Measurements from ENCODE around the gene USP12.

Gene USP12

GRCh38 chr13:27188239-27188638 lies 16.6 kb upstream of the USP12 start:
- Histone ChIP-seq H3K4me3 (ENCODE audit: low read depth, low read length) (no peak overlapping the region), H3K14ac (ENCODE audit: low read length) (no peak overlapping the region), H3K9ac (ENCODE audit: low read length) (no peak overlapping the region), H3K9me3 (ENCODE audit: insufficient read depth, low read depth, low read length) (no peaks in the 10 kb centered on the region), H4K12ac (ENCODE audit: low read depth, low read length) (no peak overlapping the region), H3K18ac (ENCODE audit: low read length) (no peak overlapping the region), H3K4me1 (ENCODE audit: control insufficient read depth in 1 of 2, insufficient read depth in 2 of 2, low read length in 2 of 2) (peaks cover 9 to 12% of the 10 kb centered on the region in 2 experiments), H3K79me1 (ENCODE audit: low read length) (peaks cover 8% of the 10 kb centered on the region), H2BK5ac (ENCODE audit: low read depth, low read length, poor library complexity) (no peak overlapping the region), H2AFZ (ENCODE audit: insufficient read depth, low read length, poor library complexity) (no peak overlapping the region), H2AK5ac (ENCODE audit: low read length) (no peak overlapping the region), H3K79me2 (ENCODE audit: control insufficient read depth, insufficient read depth, low read length, poor library complexity) (peaks cover 2% of the 10 kb centered on the region), H3K36me3 (ENCODE audit: control insufficient read depth in 1 of 2, insufficient read depth in 2 of 2, low read length in 2 of 2) (no peaks in the 10 kb centered on the region), H2BK120ac (ENCODE audit: insufficient read depth, low read length, poor library complexity) (peak overlapping the region; percentile 62), H3K27ac (ENCODE audit: low read depth, low read length) (no peak overlapping the region), H3K4me2 (ENCODE audit: low read length) (no peak overlapping the region), H4K91ac (ENCODE audit: low read depth, low read length) (no peak overlapping the region), H4K8ac (ENCODE audit: low read depth, low read length) (no peak overlapping the region), H3K4ac (ENCODE audit: low read depth, low read length) (no peak overlapping the region), H2BK12ac (ENCODE audit: low read length) (no peak overlapping the region), H3K23ac (ENCODE audit: low read length) (no peak overlapping the region), H3K27me3 (ENCODE audit: insufficient read depth, low read length) (no peaks in the 10 kb centered on the region)
- no CpG with 5 or more reads among the region's 4 CpGs for WGBS (ENCODE audit: extremely low coverage, insufficient coverage, insufficient read length)
- DNase-seq: no peak

GRCh38 chr13:27186295-27186694 lies 14.7 kb upstream of the USP12 start:
- Histone ChIP-seq H3K23ac (ENCODE audit: low read length) (no peak overlapping the region), H3K4ac (ENCODE audit: low read depth, low read length) (no peak overlapping the region), H2AFZ (ENCODE audit: insufficient read depth, low read length, poor library complexity) (no peak overlapping the region), H4K91ac (ENCODE audit: low read depth, low read length) (no peak overlapping the region), H3K27ac (ENCODE audit: low read depth, low read length) (no peak overlapping the region), H2BK120ac (ENCODE audit: insufficient read depth, low read length, poor library complexity) (no peak overlapping the region), H4K12ac (ENCODE audit: low read depth, low read length) (no peak overlapping the region), H3K18ac (ENCODE audit: low read length) (no peak overlapping the region), H4K8ac (ENCODE audit: low read depth, low read length) (no peak overlapping the region), H2BK12ac (ENCODE audit: low read length) (no peak overlapping the region), H3K14ac (ENCODE audit: low read length) (no peak overlapping the region), H3K4me2 (ENCODE audit: low read length) (no peak overlapping the region), H3K4me1 (ENCODE audit: control insufficient read depth in 1 of 2, insufficient read depth in 2 of 2, low read length in 2 of 2) (peaks cover 12 to 16% of the 10 kb centered on the region in 2 experiments), H3K36me3 (ENCODE audit: control insufficient read depth in 1 of 2, insufficient read depth in 2 of 2, low read length in 2 of 2) (no peaks in the 10 kb centered on the region), H3K79me2 (ENCODE audit: control insufficient read depth, insufficient read depth, low read length, poor library complexity) (peaks cover 2% of the 10 kb centered on the region), H2AK5ac (ENCODE audit: low read length) (no peak overlapping the region), H3K9ac (ENCODE audit: low read length) (no peak overlapping the region), H2BK5ac (ENCODE audit: low read depth, low read length, poor library complexity) (no peak overlapping the region), H3K27me3 (ENCODE audit: insufficient read depth, low read length) (no peaks in the 10 kb centered on the region), H3K4me3 (ENCODE audit: low read depth, low read length) (no peak overlapping the region), H3K79me1 (ENCODE audit: low read length) (peaks cover 10% of the 10 kb centered on the region), H3K9me3 (ENCODE audit: insufficient read depth, low read depth, low read length) (no peaks in the 10 kb centered on the region)
- no CpG with 5 or more reads among the region's 5 CpGs for WGBS (ENCODE audit: extremely low coverage, insufficient coverage, insufficient read length)
- DNase-seq: peak in 1 of 2 donors; percentile 58

- H3K14ac ChIP-seq (ENCODE audit: low read length): peak overlapping the region; percentile 43
- peaks cover 12 to 16% of the 10 kb centered on the region in 2 experiments for H3K4me1 ChIP-seq (ENCODE audit: control insufficient read depth in 1 of 2, insufficient read depth in 2 of 2, low read length in 2 of 2)
- no CpG with 5 or more reads among the region's 9 CpGs for WGBS (ENCODE audit: extremely low coverage, insufficient coverage, insufficient read length)
- H4K91ac ChIP-seq (ENCODE audit: low read depth, low read length): peak overlapping the region; percentile 29
- peak overlapping the region; percentile 17 for H2AK5ac ChIP-seq (ENCODE audit: low read length)
- H3K23ac ChIP-seq (ENCODE audit: low read length): no peak overlapping the region
- no peak overlapping the region for H3K4ac ChIP-seq (ENCODE audit: low read depth, low read length)
- no peaks in the 10 kb centered on the region for H3K9me3 ChIP-seq (ENCODE audit: insufficient read depth, low read depth, low read length)
- H3K18ac ChIP-seq (ENCODE audit: low read length): no peak overlapping the region
- H4K8ac ChIP-seq (ENCODE audit: low read depth, low read length): peak overlapping the region; percentile 18
- H2BK5ac ChIP-seq (ENCODE audit: low read depth, low read length, poor library complexity): no peak overlapping the region
- H3K9ac ChIP-seq (ENCODE audit: low read length): no peak overlapping the region
- peaks cover 2% of the 10 kb centered on the region for H3K79me2 ChIP-seq (ENCODE audit: control insufficient read depth, insufficient read depth, low read length, poor library complexity)
- H3K4me2 ChIP-seq (ENCODE audit: low read length): no peak overlapping the region
- H2BK120ac ChIP-seq (ENCODE audit: insufficient read depth, low read length, poor library complexity): peak overlapping the region; percentile 5
- no peaks in the 10 kb centered on the region for H3K36me3 ChIP-seq (ENCODE audit: control insufficient read depth in 1 of 2, insufficient read depth in 2 of 2, low read length in 2 of 2)
- no peak overlapping the region for H2AFZ ChIP-seq (ENCODE audit: insufficient read depth, low read length, poor library complexity)
- DNase-seq: peak; percentile 65 to 87
- H3K79me1 ChIP-seq (ENCODE audit: low read length): peaks cover 10% of the 10 kb centered on the region
- no peak overlapping the region for H3K4me3 ChIP-seq (ENCODE audit: low read depth, low read length)
- no peaks in the 10 kb centered on the region for H3K27me3 ChIP-seq (ENCODE audit: insufficient read depth, low read length)
- H4K12ac ChIP-seq (ENCODE audit: low read depth, low read length): no peak overlapping the region
- H3K27ac ChIP-seq (ENCODE audit: low read depth, low read length): peak overlapping the region; percentile 46
- H2BK12ac ChIP-seq (ENCODE audit: low read length): peak overlapping the region; percentile 43
These were observed 12.0 kb upstream of the USP12 start for GRCh38 chr13:27183561-27184147.

GRCh38 chr13:27182844-27183497 lies 11.4 kb upstream of the USP12 start:
- H3K4ac ChIP-seq (ENCODE audit: low read depth, low read length): no peak overlapping the region
- H2BK120ac ChIP-seq (ENCODE audit: insufficient read depth, low read length, poor library complexity): peak overlapping the region; percentile 76
- H2AFZ ChIP-seq (ENCODE audit: insufficient read depth, low read length, poor library complexity): peak overlapping the region; percentile 8
- peak overlapping the region; percentile 45 for H2BK5ac ChIP-seq (ENCODE audit: low read depth, low read length, poor library complexity)
- H3K27me3 ChIP-seq (ENCODE audit: insufficient read depth, low read length): no peaks in the 10 kb centered on the region
- H2BK12ac ChIP-seq (ENCODE audit: low read length): peak overlapping the region; percentile 43
- peaks cover 12 to 16% of the 10 kb centered on the region in 2 experiments for H3K4me1 ChIP-seq (ENCODE audit: control insufficient read depth in 1 of 2, insufficient read depth in 2 of 2, low read length in 2 of 2)
- peak overlapping the region; percentile 46 for H3K4me2 ChIP-seq (ENCODE audit: low read length)
- peak overlapping the region; percentile 72 for H3K27ac ChIP-seq (ENCODE audit: low read depth, low read length)
- H4K91ac ChIP-seq (ENCODE audit: low read depth, low read length): peak overlapping the region; percentile 58
- H2AK5ac ChIP-seq (ENCODE audit: low read length): peak overlapping the region; percentile 17
- H3K14ac ChIP-seq (ENCODE audit: low read length): peak overlapping the region; percentile 53
- H3K18ac ChIP-seq (ENCODE audit: low read length): no peak overlapping the region
- H3K23ac ChIP-seq (ENCODE audit: low read length): no peak overlapping the region
- peaks cover 2% of the 10 kb centered on the region for H3K79me2 ChIP-seq (ENCODE audit: control insufficient read depth, insufficient read depth, low read length, poor library complexity)
- H3K4me3 ChIP-seq (ENCODE audit: low read depth, low read length): no peak overlapping the region
- DNase-seq: peak; percentile 20 to 53
- H4K8ac ChIP-seq (ENCODE audit: low read depth, low read length): peak overlapping the region; percentile 33
- H3K36me3 ChIP-seq (ENCODE audit: control insufficient read depth in 1 of 2, insufficient read depth in 2 of 2, low read length in 2 of 2): no peaks in the 10 kb centered on the region
- no peak overlapping the region for H3K9ac ChIP-seq (ENCODE audit: low read length)
- H3K79me1 ChIP-seq (ENCODE audit: low read length): peaks cover 10% of the 10 kb centered on the region
- H4K12ac ChIP-seq (ENCODE audit: low read depth, low read length): no peak overlapping the region
- H3K9me3 ChIP-seq (ENCODE audit: insufficient read depth, low read depth, low read length): no peaks in the 10 kb centered on the region
- WGBS (ENCODE audit: extremely low coverage, insufficient coverage, insufficient read length): no CpG with 5 or more reads among the region's 10 CpGs
